ENCODE data around the gene SLC8A1.

DNA sequence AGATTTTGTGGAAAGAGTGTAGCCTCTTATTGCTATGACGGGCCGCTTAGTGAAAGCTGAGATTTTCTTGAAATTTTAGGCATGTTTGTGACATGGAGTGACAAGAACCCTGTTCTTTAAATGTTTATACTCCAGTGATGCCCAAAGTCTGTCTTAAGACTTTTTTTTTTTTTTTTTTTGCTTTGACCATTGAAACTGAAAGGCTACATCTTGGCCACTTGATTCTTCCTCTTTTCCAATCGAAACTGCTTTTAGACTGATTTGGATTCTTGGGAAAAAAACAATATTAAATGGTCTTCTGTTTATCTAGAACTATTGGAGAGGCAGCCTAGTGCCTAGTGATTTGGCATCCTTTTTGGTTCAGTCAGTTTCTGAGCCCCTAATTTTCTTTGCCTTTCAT, 2.4 kb upstream of the SLC8A1 start:
- TF ChIP-seq, protein P1, sequence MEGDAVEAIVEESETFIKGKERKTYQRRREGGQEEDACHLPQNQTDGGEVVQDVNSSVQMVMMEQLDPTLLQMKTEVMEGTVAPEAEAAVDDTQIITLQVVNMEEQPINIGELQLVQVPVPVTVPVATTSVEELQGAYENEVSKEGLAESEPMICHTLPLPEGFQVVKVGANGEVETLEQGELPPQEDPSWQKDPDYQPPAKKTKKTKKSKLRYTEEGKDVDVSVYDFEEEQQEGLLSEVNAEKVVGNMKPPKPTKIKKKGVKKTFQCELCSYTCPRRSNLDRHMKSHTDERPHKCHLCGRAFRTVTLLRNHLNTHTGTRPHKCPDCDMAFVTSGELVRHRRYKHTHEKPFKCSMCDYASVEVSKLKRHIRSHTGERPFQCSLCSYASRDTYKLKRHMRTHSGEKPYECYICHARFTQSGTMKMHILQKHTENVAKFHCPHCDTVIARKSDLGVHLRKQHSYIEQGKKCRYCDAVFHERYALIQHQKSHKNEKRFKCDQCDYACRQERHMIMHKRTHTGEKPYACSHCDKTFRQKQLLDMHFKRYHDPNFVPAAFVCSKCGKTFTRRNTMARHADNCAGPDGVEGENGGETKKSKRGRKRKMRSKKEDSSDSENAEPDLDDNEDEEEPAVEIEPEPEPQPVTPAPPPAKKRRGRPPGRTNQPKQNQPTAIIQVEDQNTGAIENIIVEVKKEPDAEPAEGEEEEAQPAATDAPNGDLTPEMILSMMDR (conservative IDR thresholded peaks at IDR 0.05; ENCODE audit: low read length): no peak
- no peak for TF ChIP-seq EZH2phosphoT487 (IDR thresholded peaks at IDR 0.05; ENCODE audit: borderline replicate concordance)
